ACHN (cell line): ENCODE measurements around the gene CLCN6.
"Not testable (repeated sequence)": the region's sequence is repeated elsewhere in the genome, so short reads cannot be mapped to it uniquely, and the experiment has no call there.

ENCODE experiments used
- DNase-seq: peaks from one replicate; pipeline ENCODE4 v3.0.0-alpha.2; 2015
- in situ Hi-C: cut with HindIII; loops from 2 replicates; pipeline ENCODE4 v1.10.0; 2017; ENCODE audit warnings: low sequenced_read_pairs, low pct_ligation_motif_present, low pct_unique_long_range_greater_than_20kb

CLCN6 gene

DNA sequence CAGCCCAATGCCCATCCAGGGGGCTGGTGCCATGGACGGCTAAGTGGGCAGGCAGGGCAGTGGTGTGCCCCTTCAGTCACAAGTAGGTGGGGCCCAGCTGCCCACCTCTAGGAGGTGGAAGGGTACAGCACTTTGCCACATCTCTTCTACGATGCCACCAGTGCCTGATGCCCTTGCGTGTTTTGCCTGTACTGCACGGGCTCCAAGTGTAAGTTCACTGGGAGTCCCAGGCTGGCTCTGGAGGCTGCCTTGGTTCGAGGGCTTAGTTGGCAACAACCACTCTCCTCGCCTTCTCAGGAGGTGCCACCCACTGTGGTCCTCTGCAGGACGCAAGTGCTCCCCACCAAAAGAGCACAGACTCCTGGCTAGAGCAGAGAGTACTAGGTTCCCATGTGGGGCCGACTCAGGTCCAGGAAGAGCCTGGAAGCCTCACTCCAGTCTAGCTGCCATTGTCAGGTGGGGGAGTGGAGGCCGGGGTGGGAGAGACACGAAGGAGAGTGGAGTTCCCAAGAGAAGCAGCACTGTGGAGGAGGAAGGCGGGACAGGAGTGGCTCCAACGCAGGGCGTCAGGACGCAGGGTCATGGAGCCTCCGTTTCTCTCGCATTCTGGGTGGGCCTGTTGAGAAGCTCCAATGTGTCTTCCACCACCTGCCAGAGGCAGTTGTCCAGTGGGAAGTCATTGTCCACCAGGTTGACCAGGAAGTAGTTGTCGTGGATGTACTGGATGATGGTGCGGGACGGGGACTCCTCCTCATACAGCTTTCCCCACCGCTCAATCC lies 15.7 kb upstream of the CLCN6 start:
- in situ Hi-C loops = no loop called here
- no peak for DNase-seq

DNA sequence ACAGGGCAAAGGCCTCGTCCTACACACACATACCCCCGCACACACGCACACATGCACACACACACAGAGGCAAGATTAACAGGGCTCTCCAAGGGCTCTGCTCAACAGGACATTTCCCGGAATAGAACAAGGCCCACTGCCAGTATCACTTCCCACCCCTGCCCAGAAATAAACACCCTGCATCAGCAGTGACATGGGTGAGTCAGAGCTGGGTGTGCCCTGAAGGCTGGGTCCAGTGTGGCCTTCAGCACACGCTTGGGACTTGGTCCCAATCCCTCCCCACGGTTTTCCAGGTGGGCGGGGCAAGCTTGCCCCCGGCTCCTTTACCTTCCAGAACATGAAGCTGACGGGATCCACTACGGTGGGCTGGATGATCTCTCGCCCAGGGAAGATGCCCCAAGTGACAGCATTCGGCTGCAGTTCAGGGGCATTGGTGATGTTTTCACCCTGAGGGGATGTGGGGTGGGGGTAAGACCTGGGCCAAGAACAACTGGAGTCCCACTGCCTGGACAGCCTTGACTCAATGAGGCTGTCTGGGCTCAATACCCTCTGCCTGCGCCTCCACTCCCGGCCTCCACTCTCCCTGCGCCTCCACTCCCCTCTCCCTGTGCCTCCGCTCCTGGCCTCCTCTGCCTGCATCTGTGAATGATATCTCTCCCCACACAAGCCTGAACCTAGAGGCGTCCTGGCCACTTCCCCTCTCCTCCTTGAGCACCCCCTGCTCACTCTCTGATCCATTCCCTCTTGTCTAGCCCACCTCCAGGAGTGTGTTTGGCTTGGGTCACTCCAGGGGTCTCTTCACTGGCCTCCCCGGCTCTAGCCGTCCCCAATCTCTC lies 14.9 kb upstream of the CLCN6 start:
- in situ Hi-C loops = no loop called here
- DNase-seq = no peak

DNA sequence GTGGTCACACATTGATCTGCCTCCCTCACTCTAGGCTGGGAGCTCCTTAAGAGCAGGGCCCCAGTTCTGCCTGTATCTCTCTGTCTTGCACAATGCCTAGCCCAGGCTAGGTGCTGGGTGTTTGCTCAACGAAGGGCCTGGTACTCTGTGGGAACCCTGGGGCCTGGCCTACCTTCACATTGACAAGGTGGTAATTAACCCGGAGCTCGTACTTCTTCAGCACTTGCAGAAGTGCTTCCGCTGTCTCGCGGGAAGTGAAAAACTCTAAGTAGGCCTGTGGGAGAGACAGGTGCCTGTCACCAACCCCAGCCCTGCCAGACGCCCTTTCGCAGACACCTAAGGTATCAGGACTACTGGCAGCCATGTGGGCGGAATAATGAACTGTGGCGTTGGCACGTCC lies 13.9 kb upstream of the CLCN6 start:
- in situ Hi-C loops = no loop called here
- no peak for DNase-seq

DNA sequence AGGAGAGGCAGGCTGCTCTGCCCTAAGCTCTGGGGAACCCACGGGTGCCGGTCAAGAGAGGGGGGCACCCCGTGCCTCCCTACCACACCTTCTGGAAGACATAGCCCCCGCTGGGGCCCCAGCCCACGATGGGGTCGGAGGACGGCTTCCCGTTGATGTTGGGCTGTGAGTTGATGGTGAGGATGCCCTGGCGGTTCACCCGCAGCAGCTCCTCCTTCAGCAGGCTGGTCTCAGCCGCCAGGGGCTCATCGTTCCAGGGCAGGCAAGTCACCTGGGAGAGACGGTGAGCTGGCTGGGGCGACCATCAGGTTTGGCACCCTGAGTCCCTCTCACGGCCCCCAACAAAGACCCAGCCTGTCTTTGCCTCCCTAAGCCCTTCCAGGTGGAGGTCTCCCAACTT lies 12.2 kb upstream of the CLCN6 start:
- in situ Hi-C loops = no loop called here

DNA sequence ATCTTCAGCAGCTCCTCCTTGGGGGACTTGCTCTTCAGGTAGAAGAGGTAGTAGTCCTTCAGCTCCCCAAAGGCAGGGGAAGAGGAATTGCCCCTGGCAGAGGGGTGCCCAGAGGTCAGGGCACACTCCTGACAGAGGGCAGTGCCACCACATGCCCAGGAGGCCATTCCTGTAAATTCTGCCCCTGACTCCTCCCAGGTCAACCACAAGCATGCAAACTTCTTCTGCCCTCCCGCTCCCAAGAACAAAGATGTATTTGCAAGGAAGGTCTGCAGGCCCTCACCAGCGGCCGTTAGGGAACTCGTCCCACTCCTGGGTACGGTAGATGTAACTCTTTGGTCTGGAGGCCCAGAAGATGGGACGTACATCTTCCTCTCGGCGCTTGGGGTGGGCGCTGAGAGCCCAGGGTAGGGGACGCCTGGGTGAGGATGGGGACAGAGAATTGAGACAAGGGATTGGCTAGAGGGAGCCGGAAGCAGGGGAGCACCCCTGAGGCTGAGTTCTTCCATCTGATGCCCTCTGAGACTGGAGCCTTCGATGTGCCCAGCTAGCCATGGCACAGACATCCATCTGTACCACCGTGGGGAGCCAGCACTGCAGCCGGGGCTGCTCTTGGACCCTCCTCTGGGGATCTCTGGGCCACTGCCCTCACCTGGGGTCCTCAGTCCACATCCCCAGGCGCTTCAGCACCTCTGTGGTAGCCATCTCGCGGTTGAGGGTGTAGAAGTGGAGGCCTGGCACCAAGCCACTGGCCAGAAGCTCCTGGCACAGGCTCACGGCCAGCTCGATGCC lies 11.3 kb upstream of the CLCN6 start:
- in situ Hi-C loops = no loop called here

More for the DNA sequence above, 12.2 kb upstream of the CLCN6 start:
- no peak for DNase-seq

DNA sequence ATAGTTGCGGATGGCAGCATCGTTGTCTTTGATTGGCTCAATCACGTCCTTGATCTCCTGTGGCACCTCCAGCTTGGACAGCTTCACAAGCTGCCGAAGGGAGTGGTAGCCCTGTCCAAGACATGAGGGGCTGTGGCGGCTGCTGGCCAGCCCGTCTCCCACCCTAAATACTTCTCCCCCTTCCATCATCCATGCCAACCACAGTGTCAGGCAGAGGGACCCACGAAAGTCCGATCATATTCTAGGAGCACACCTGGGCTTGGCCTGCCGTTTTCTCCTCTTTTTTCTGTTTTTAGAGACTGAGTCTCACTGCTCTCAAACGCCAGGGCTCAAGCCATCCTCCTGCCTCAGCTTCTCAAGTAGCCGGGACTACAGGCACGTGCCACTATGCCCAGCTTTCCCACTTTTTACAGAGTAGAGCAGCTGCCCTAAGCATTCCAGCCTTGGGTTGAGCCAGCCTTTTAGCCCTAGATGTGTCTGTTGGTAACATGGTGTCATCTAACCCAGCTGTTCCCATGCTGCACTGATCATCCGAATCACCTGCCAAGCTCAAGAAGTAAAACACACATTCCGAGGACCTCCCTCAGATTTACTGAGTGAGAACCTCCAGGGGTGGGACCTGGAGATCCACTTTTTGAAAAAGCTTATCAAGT lies 10.6 kb upstream of the CLCN6 start:
- in situ Hi-C loops = no loop called here
- DNase-seq = no peak

More for the DNA sequence above, 11.3 kb upstream of the CLCN6 start:
- no peak for DNase-seq

DNA sequence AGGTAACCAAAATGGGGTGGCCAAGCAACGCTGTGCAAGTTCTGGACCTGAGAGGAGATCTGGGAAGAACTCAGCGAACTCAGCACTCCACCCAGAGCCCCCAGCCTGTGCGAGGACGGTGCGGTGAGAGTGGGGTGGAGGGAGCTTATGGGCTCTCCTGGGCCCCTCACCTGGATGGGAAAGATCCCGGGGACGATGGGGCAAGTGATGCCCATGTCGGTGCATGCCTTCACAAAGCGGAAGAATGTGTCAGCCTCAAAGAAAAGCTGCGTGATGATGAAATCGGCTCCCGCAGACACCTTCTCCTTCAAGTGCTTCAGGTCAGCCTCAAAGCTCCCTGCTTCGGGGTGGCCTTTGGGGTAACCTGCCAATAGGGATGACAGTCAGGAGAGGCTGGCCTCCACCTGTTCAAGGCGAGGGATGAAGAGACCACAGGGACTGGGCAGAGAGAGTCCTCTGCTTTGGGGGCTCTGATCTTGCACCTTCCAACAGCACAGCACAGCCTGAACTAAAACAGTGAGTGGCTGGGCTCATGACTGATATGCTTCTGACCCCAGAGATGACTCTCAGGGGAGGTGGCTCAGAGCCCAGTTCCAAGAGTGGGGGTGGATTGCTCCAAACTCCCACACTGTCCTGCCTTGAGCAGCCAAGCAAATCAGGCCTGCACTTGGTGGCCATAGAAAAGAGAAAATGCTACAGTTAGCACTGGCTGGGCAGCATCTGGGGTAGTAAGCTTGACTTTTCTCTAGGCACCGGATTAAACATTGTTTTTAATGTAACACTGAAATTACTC lies 9.8 kb upstream of the CLCN6 start:
- in situ Hi-C loops = no loop called here
- DNase-seq = peak; percentile 92

DNA sequence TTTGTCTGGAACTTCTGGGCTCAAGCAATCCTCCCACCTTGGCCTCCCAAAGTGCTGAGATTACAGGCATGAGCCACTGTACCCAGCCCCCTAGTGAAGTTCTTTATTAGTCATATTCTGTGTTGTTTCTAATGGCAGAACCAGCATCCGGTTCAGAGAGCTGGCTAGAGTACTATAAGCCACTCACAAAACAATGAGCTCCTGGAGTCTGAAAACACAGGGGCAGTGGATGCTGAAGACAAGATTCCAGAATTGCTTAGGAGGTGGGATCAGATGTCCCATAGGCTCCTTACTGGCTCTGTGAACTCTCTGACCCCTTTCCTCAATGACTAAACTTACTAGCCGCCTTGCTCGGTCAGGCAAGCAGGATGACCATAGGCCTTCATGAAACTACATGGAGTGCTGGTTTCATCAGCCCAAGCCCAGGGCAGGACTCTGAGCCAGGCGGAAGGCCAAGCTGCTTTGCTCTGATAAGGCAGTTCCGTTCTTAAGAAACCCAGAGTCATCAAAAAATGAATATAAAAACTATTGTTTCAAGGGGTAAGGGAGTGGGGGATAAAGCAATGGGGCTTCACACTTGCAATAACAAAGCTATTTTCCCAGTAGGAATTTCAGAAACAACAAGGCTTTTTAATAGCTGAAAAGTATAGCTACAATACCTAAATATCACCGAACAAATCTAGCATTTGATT lies 8.3 kb upstream of the CLCN6 start:
- in situ Hi-C loops = no loop called here
- peak; percentile 78 for DNase-seq

DNA sequence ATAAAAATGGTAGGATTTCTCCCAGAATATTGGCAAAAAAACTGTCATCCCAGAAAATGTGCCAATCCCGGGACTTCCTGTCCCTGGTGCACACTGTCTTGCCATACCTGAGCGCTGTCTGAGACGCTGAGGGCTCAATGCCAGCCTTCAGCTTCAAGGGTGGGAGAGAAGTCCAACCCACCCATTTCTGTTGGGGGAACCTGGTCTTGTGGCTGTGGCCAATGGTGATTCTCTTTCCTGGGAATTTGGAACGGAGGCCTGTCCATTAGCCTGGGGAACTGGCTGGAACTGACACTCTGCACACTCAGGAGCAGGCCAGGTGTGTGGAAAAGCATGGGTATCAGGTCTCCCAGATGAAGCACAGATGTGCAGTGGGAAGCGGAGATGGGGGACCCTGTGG lies 6.9 kb upstream of the CLCN6 start:
- no peak for DNase-seq
- in situ Hi-C loops = no loop called here

DNA sequence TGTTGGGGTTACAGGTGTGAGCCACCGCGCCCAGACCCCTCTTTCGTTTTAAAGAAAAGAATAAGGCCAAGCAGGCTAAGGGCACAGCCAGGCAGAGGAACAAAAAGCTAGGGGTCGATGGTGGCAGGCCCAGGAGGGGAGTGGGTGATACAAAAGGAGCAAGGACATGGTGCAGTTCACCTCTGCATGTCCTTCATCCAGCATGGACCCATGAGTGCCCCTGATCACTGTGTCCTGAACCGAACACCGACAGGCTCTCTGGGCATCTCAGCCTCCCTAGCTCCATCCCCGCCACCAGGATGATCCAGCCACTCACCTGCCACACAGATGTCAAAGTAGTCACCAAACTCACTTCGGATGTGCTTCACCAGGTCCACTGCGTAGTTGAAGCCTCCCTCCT lies 6.1 kb upstream of the CLCN6 start:
- in situ Hi-C loops = no loop called here
- no peak for DNase-seq

DNA sequence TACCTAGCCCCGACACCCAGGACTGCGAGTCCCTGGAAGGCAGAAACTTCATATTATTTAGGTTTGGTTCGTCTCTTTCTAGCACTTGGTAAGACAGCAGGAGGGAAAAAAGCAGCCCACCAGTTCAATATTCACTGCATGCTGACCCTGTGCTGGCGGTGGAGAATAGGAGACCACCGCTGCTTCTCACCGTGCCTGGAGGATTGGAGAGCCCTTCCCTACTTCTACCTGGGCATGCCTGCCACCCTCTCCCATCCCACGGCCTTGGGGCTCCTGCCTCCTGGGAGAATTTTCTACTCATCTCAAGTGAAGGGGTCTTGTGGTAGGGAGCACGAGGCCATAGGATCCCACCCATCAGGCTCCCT lies 5.6 kb upstream of the CLCN6 start:
- in situ Hi-C loops = no loop called here

DNA sequence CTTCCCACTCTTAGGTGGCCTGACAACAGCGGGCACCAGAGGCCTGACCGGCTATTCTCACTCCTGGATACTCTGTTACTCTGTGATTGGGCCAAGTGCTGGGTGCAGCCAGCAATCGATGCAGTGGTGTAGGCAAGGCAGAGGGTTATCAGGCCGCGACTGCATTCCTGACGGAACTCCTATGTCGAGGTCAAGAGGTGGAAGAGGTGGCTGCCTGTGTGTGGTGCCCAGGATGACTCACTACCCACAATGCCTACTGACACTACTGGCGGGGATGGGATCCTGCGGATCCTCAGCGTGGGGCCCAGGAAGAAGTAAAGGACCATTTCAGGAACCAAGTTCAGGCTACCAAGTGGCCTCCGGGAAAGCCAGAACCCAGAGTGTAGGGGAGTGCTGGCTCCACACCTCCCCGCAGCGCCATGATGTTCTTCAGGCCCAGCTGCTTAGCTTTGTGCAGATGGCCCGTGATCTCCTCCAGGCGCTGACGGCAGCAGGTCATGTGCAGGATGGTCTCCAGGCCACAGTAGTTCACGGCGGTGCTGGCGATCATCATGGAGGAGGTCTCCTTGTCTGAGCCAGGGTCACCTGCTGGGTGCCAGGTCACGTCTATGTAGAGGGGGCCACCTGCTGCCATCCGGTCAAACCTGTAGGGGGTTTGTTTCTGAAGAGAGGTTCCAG lies 5.1 kb upstream of the CLCN6 start:
- in situ Hi-C loops = no loop called here

More for the DNA sequence above, 5.6 kb upstream of the CLCN6 start:
- no peak for DNase-seq

DNA sequence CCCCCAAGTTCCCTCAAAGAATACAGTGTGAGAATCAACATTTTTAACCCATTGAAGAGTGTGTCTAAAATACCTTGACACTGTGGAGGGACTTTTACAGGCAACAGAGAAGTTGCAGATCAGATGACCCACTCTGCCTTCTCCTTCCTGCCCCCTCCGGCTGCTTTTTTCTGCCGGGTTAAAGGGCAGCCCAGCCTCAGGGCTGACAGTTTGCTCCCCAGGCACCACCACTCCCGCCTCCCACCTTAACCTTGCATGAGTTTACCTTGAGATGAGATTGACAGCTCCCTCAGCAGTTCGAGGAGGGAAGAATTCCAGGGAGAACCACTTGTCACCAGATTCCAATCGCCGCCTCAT lies 3.4 kb upstream of the CLCN6 start:
- DNase-seq = no peak
- in situ Hi-C loops = no loop called here

More for the DNA sequence above, 5.1 kb upstream of the CLCN6 start:
- DNase-seq = peak; percentile 81

DNA sequence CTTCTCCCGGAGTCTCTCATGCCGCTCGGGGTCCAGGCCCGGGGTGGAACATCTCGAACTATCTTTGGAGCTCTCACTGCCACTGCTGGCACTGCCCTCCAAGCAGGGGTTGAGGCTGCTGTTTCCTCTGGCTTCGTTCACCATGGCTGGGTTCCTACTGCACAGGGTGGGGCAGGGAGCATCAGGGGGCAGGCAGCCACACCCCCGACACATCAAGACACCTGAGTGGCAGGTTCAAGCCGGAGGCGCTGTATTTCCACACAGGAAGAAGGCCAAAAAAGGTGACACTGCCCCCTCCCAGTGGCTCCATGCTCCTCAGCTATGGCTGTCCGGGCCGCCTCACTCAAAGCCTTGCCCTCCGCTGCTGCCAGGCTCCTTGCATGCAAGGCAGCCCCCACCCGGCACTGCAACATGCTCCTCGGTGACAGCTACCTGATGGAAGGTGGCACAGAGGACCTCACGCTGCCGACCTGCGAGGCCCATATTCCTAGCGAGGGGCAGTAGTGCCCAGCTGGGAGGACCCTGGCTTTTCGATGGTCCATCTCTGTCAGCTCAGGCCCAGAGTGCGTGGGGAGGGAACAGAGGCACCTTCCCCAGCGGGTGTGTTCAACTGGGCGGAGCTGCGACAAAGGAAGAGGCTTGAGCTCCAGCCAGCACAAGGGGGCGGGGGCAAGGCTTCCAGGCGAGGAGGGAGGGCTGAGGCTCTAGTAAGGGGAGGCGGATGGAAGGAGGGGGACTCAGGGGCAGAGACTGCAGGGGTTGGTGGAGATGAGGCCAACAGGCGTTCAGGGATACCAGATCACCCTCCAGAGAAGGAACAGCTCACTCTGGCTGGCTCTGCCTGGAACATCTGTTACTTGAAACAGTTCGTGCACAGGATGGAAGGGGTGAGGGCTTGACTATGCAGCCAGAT lies 2.8 kb upstream of the CLCN6 start:
- in situ Hi-C loops = no loop called here
- DNase-seq = peak; percentile 94

DNA sequence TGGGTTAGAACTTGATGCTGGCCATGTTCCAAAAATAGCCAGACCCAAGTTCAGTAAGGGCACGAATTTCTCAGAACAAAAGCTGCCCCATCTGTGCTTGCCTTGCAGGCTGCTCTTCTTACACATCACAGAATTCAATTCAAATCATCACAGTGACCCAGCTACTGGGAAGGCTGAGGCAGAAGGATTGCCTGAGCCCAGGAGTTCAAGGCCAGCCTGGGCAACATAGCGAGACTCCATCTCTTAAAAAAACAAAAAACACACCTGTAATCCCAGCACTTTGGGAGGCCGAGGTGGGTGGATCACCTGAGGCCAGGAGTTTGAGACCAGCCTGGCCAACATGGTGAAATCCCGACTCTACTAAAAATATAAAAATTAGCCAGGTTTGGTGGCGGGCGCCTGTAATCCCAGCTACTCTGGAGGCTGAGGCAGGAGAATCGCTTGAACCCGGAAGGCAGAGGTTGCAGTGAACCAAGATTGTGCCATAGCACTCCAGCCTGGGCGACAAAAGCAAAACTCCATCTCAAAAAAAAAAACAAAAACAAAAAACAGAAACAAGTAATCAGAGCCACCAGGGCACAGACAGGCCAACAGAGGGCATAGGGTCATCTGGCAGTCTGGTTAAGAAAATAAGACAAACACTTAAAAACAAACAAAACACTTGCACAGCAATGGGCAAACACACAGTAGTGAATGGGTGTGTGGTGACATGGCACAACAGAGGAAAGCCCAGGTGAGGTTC lies 1.9 kb upstream of the CLCN6 start:
- in situ Hi-C loops, DNase-seq: not testable (repeated sequence)
